WERI-Rb-1 (cell line): ENCODE data around the gene SMARCA4.

Experiments used
- DNase-seq: peaks from one replicate; pipeline ENCODE4 v3.0.0-alpha.2; 2020
- H3K27ac ChIP-seq: fragments of 250-450 bp; sonication (Bioruptor Pico); 2 replicates; pipeline ENCODE4 v1.5.1; 2020; ENCODE audit warnings: mild to moderate bottlenecking, moderate library complexity
- H3K27me3 ChIP-seq: fragments of 250-450 bp; sonication (Bioruptor Pico); 2 replicates; pipeline ENCODE4 v1.5.1; 2021; ENCODE audit warnings: mild to moderate bottlenecking, low read depth, moderate library complexity; ENCODE audit not compliant: insufficient read depth, severe bottlenecking
- H3K36me3 ChIP-seq: fragments of 250-450 bp; sonication (Bioruptor Pico); 2 replicates; pipeline ENCODE4 v1.5.1; 2020; ENCODE audit warnings: mild to moderate bottlenecking, moderate library complexity
- H3K4me3 ChIP-seq: 2 replicates; pipeline ENCODE4 v1.5.1; 2011; ENCODE audit warnings: low read depth, mild to moderate bottlenecking, control low read depth, low read length
- H3K9me3 ChIP-seq: fragments of 250-450 bp; sonication (Bioruptor Pico); 2 replicates; pipeline ENCODE4 v1.5.1; 2021; ENCODE audit warnings: mild to moderate bottlenecking, moderate library complexity; ENCODE audit not compliant: severe bottlenecking
- TF ChIP-seq, protein P1 (sequence below): IDR thresholded peaks from 2 replicates; pipeline ENCODE4 v1.5.1; 2011; ENCODE audit warnings: low read depth, mild to moderate bottlenecking, control low read depth, inconsistent platforms, low read length

The SMARCA4 gene

DNA sequence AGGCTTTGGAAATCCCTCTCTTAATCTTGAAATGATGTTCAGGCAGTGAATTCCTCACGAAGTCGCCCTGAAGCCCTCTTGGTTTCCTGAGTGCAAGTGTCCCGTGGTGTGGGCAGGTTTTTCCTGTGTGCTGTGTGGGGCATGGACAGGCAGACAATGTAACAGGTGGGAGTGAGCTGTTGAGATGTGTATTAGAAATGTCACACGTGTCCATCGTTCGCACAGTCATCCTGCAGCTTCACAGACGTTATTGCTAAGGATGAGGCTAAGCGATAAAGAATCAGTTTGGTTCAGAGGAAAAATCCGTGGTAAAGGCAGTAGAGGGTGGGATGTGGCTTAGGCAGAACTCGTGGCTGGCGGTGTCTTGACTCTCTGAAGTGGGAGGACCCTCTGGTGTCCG, 51.7 kb downstream of the SMARCA4 start:
- TF ChIP-seq, protein P1, sequence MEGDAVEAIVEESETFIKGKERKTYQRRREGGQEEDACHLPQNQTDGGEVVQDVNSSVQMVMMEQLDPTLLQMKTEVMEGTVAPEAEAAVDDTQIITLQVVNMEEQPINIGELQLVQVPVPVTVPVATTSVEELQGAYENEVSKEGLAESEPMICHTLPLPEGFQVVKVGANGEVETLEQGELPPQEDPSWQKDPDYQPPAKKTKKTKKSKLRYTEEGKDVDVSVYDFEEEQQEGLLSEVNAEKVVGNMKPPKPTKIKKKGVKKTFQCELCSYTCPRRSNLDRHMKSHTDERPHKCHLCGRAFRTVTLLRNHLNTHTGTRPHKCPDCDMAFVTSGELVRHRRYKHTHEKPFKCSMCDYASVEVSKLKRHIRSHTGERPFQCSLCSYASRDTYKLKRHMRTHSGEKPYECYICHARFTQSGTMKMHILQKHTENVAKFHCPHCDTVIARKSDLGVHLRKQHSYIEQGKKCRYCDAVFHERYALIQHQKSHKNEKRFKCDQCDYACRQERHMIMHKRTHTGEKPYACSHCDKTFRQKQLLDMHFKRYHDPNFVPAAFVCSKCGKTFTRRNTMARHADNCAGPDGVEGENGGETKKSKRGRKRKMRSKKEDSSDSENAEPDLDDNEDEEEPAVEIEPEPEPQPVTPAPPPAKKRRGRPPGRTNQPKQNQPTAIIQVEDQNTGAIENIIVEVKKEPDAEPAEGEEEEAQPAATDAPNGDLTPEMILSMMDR, result no peak
- Histone ChIP-seq H3K27me3 (no peaks in the 10 kb centered on the region), H3K27ac (no peak overlapping the region), H3K36me3 (peaks cover 95% of the 10 kb centered on the region), H3K4me3 (no peak overlapping the region), H3K9me3 (no peaks in the 10 kb centered on the region)
- no peak for DNase-seq

DNA sequence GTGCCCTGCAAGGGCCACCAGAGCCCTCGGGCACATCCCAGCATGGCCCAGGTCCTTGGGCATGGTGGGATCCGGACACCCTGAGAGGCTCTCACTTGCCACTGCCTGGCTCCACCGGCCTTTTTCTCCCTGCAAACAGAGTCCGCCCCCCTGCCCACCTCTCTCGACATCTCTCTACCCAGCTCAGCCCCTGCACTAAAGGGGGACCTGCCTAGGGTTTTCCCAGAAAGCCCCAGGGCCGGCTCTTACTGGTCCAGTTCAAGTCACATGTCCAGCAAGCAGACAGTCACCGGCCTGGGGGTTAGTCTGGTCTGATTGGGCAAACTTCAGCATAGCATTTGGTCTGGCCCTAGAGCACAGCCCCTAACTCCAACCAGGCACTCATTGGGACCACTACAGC, 52.9 kb downstream of the SMARCA4 start:
- H3K9me3 ChIP-seq, result no peaks in the 10 kb centered on the region
- H3K36me3 ChIP-seq, result peaks cover 97% of the 10 kb centered on the region
- no peak for DNase-seq
- H3K27ac ChIP-seq, result no peak overlapping the region
- no peaks in the 10 kb centered on the region for H3K27me3 ChIP-seq
- TF ChIP-seq, protein P1, result no peak
- no peak overlapping the region for H3K4me3 ChIP-seq

DNA sequence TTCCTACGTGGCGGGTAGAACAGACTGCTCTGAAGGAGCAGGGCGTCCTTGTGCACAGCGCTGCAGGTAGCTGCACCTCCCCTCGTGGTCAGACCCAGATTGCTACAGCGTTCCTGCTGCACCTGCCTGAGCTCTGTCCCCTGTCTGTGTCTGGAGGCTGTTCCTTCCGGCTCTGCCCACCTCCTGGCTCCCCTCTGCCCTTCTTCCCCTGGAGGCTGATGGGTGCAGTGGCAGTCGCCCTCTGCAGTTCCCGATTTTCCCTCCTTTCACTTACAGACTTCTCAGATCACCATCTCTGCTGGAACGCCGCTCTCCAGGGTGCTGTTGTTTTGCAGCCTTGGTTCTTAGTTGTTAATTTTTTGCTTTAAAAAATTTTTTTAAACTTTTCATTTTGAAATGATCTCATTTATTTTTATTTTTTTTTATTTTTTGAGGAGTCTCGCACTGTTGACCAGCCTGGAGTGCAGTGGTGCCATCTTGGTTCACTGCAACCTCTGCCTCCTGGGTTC, 53.6 kb downstream of the SMARCA4 start:
- Histone ChIP-seq H3K36me3 (peaks cover 98% of the 10 kb centered on the region), H3K9me3 (no peaks in the 10 kb centered on the region)
- TF ChIP-seq, protein P1, result 0 out of 2 replicates have a peak, but pooled peaks have one; percentile 8

DNA sequence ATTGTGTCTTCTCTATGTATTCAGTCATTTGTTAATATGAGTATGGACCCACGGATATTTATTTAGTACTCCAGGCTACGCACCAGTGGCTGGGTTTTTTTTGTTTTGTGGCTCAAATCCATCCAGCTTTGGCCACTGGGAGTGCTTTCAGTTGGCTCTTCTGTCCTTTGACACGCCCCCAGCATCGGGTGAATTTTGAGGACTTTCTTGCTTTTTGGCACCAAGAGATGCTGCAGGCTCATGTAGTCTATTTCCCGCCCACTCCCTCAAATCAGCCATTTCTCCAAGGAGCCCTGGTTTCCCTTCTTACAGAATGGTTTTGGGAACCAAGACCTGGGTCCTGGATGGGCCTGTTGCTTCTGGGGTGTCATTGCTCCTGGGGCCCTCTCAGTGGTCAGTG, 55.8 kb downstream of the SMARCA4 start:
- Histone ChIP-seq H3K36me3 (peaks cover 97% of the 10 kb centered on the region), H3K4me3 (no peak overlapping the region)
- DNase-seq, result no peak

More for the DNA sequence above, 53.6 kb downstream of the SMARCA4 start:
- no peak for DNase-seq
- no peak overlapping the region for H3K4me3 ChIP-seq
- no peaks in the 10 kb centered on the region for H3K27me3 ChIP-seq
- H3K27ac ChIP-seq, result no peak overlapping the region

DNA sequence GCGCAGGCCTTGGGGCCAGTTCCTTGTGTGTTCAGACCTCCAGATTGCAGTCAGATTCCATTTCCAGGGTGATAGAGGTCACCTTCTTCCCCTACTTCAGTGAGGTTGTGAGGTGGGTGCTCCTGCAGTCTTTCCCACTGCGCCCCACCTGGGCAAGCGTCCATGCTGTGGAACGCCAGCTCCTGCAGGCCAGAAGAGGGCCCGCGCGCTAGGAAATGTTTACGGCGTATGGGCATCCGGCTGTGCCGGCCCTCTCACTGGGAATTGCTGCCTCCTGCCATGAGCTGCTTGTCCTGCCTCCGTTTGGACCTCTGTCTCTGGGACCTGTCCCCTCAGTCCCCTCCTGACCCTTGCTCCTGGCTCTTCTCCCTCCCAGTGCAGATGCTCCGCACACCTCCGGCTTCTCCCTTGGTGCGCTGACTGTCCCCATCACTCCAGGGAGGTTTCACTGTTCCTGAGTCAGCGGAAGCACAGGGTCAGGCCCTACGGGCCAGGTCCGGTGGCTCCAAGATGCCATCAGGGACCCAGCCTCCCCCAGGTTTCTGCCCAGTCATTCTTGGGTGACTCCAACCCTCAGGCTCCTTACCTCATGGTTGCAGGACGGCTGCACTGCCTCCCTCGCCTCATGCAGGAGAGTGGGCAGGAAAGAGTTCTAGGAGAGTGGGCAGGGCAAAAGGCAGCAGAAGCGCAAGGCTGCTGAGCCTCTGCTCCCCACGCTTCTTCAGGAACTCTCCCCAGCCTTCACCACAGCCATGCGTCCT, 56.6 kb downstream of the SMARCA4 start:
- no peak for DNase-seq
- Histone ChIP-seq H3K36me3 (peaks cover 98% of the 10 kb centered on the region), H3K4me3 (no peak overlapping the region), H3K27ac (no peak overlapping the region), H3K27me3 (no peaks in the 10 kb centered on the region), H3K9me3 (no peaks in the 10 kb centered on the region)
- TF ChIP-seq, protein P1, result no peak

More for the DNA sequence above, 55.8 kb downstream of the SMARCA4 start:
- H3K27ac ChIP-seq, result no peak overlapping the region
- H3K9me3 ChIP-seq, result no peaks in the 10 kb centered on the region
- H3K27me3 ChIP-seq, result no peaks in the 10 kb centered on the region
- TF ChIP-seq, protein P1, result no peak
